Neural cell (in vitro differentiated cells): ENCODE results near the gene ASIC1.

Experiments used
- EP300 ChIP-seq: fragments of 450-650 bp; conservative IDR thresholded peaks from 2 replicates; pipeline ENCODE4 v1.6.1; 2014; ENCODE audit warnings: antibody characterized with exemption, mild to moderate bottlenecking, moderate library complexity; ENCODE audit not compliant: poor library complexity, severe bottlenecking
- EZH2 ChIP-seq: fragments of 200-600, 300-800 bp; shearing (Covaris generic), sonication (generic); IDR thresholded peaks from 2 replicates; pipeline ENCODE4 v1.6.1; 2014; ENCODE audit warnings: antibody characterized with exemption, low read length, borderline replicate concordance, mild to moderate bottlenecking; ENCODE audit not compliant: insufficient read depth, poor library complexity, severe bottlenecking
- MXI1 ChIP-seq: fragments of 450-650 bp; conservative IDR thresholded peaks from 2 replicates; pipeline ENCODE4 v1.6.1; 2014; ENCODE audit warnings: antibody characterized with exemption, mild to moderate bottlenecking; ENCODE audit not compliant: poor library complexity, severe bottlenecking
- POLR2AphosphoS5 ChIP-seq: IDR thresholded peaks from 2 replicates; pipeline ENCODE4 v1.6.1; 2012
- RAD21 ChIP-seq: fragments of 450-650 bp; conservative IDR thresholded peaks from 2 replicates; pipeline ENCODE4 v1.6.1; 2014; ENCODE audit warnings: antibody characterized with exemption, mild to moderate bottlenecking, moderate library complexity
- SMC3 ChIP-seq: fragments of 450-650 bp; conservative IDR thresholded peaks from 2 replicates; pipeline ENCODE4 v1.6.1; 2014; ENCODE audit warnings: antibody characterized with exemption, mild to moderate bottlenecking, moderate library complexity; ENCODE audit not compliant: poor library complexity
- TAF1 ChIP-seq: IDR thresholded peaks from 2 replicates; pipeline ENCODE4 v1.6.1; 2012; ENCODE audit warnings: low read depth
- TF ChIP-seq, protein P1 (sequence below): fragments of 450-650 bp; IDR thresholded peaks from 2 replicates; pipeline ENCODE4 v1.5.1; 2014; ENCODE audit warnings: antibody characterized with exemption, mild to moderate bottlenecking, moderate library complexity; ENCODE audit not compliant: poor library complexity, severe bottlenecking
- TF ChIP-seq, protein P2 (sequence below): IDR thresholded peaks from 2 replicates; pipeline ENCODE4 v1.6.1; 2012; ENCODE audit warnings: borderline replicate concordance

- TF ChIP-seq, protein P1, sequence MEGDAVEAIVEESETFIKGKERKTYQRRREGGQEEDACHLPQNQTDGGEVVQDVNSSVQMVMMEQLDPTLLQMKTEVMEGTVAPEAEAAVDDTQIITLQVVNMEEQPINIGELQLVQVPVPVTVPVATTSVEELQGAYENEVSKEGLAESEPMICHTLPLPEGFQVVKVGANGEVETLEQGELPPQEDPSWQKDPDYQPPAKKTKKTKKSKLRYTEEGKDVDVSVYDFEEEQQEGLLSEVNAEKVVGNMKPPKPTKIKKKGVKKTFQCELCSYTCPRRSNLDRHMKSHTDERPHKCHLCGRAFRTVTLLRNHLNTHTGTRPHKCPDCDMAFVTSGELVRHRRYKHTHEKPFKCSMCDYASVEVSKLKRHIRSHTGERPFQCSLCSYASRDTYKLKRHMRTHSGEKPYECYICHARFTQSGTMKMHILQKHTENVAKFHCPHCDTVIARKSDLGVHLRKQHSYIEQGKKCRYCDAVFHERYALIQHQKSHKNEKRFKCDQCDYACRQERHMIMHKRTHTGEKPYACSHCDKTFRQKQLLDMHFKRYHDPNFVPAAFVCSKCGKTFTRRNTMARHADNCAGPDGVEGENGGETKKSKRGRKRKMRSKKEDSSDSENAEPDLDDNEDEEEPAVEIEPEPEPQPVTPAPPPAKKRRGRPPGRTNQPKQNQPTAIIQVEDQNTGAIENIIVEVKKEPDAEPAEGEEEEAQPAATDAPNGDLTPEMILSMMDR, result no peak
- TF ChIP-seq POLR2AphosphoS5, result no peak
- TF ChIP-seq EZH2, result no peak
- TF ChIP-seq EP300, result no peak
- TF ChIP-seq, protein P2, sequence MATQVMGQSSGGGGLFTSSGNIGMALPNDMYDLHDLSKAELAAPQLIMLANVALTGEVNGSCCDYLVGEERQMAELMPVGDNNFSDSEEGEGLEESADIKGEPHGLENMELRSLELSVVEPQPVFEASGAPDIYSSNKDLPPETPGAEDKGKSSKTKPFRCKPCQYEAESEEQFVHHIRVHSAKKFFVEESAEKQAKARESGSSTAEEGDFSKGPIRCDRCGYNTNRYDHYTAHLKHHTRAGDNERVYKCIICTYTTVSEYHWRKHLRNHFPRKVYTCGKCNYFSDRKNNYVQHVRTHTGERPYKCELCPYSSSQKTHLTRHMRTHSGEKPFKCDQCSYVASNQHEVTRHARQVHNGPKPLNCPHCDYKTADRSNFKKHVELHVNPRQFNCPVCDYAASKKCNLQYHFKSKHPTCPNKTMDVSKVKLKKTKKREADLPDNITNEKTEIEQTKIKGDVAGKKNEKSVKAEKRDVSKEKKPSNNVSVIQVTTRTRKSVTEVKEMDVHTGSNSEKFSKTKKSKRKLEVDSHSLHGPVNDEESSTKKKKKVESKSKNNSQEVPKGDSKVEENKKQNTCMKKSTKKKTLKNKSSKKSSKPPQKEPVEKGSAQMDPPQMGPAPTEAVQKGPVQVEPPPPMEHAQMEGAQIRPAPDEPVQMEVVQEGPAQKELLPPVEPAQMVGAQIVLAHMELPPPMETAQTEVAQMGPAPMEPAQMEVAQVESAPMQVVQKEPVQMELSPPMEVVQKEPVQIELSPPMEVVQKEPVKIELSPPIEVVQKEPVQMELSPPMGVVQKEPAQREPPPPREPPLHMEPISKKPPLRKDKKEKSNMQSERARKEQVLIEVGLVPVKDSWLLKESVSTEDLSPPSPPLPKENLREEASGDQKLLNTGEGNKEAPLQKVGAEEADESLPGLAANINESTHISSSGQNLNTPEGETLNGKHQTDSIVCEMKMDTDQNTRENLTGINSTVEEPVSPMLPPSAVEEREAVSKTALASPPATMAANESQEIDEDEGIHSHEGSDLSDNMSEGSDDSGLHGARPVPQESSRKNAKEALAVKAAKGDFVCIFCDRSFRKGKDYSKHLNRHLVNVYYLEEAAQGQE, result no peak
- no peak for TF ChIP-seq SMC3
- TF ChIP-seq RAD21, result no peak
- no peak for TF ChIP-seq TAF1
- TF ChIP-seq MXI1, result no peak
These were observed 24.9 kb upstream of the ASIC1 start for GRCh38 chr12:50032515-50032853.
